ENCODE results near the gene KRT80. TPM values are rescaled to one million over a fixed set of nuclear protein-coding genes. Genes with fewer than 3 reads are reported as not detected.

KRT80 gene
- total and polyA plus RNA-seq, 2 of the 13 experiments (the other 11 are each of a cell fraction or from before 2014, with no cell fraction given) = 0.27 to 0.53 TPM

DNA sequence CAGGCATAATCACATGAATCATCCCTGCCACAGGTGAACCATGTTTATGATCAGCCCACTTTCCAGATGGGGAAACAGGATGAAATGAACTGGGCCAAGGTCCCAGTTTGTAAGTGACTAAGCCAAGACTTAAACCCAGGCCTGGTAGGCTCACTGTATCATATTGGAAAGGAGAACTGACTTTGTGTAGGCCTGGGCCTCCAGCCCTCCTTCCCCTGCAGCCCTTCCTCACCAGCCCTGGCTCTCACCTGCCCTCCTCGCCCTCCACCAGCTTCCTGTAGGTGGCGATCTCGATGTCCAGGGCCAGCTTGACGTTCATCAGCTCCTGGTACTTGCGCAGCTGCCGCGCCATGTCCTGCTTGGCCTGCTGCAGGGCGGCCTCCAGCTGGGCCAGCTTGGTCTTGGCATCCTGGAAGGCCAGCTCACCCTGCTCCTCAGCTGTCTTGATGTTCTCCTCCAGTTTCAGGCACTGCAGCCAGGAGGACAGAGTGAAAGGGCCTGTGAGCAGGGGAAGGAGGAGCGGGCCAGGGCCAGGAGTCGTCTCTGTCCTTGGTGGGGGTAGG lies 19.8 kb downstream of the KRT80 start (continued):
- TF ChIP-seq POLR2AphosphoS2 (IDR thresholded peaks at IDR 0.05; ENCODE audit: low read depth, low read length) = no peak
- no peak for TF ChIP-seq ZNF605 (CRISPR knock-in tag; IDR thresholded peaks at IDR 0.05)
- TF ChIP-seq ZSCAN29 (CRISPR knock-in tag; conservative IDR thresholded peaks at IDR 0.05) = no peak
- no peak for TF ChIP-seq ZNF350 (CRISPR knock-in tag; IDR thresholded peaks at IDR 0.05; ENCODE audit: borderline replicate concordance, low read depth)
- TF ChIP-seq GATAD2A (CRISPR knock-in tag; IDR thresholded peaks at IDR 0.05) = no peak
- no peak for TF ChIP-seq HNRNPK (IDR thresholded peaks at IDR 0.05; ENCODE audit: low read depth, low read length, poor library complexity, severe bottlenecking)
- peak; percentile 56 for TF ChIP-seq XRCC5 (optimal IDR thresholded peaks at IDR 0.05; ENCODE audit: low read length)
- no peak for TF ChIP-seq MED1 (CRISPR knock-in tag; IDR thresholded peaks at IDR 0.05)
- TF ChIP-seq, protein P1, sequence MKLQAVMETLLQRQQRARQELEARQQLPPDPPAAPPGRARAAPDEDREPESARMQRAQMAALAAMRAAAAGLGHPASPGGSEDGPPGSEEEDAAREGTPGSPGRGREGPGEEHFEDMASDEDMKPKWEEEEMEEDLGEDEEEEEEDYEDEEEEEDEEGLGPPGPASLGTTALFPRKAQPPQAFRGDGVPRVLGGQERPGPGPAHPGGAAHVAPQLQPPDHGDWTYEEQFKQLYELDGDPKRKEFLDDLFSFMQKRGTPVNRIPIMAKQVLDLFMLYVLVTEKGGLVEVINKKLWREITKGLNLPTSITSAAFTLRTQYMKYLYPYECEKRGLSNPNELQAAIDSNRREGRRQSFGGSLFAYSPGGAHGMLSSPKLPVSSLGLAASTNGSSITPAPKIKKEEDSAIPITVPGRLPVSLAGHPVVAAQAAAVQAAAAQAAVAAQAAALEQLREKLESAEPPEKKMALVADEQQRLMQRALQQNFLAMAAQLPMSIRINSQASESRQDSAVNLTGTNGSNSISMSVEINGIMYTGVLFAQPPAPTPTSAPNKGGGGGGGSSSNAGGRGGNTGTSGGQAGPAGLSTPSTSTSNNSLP (IDR thresholded peaks at IDR 0.05; ENCODE audit: low read depth, low read length) = no peak
- no peak for TF ChIP-seq CHD4 (IDR thresholded peaks at IDR 0.05; ENCODE audit: borderline replicate concordance, low read length)

DNA sequence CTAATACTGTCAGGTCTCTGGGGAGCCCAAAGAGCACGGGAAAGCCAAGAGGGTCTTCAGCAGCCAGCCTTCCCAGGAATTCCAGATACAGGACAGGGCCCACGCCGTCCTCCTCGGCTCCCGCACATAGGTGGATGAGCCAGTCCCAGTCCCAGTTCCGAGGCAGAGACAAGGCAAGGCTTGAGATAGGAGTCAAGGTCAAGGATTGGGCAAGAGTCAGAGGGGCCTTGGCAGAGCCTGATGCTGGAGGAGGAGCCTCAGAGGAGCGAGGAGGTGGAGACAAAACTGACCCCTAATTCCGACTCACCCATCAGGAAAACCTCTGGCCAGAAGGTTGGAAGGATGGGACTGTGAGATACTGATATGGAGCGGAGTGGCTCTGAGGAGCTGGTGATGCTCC lies 21.0 kb downstream of the KRT80 start:
- intact Hi-C loops (cut with micrococcal nuclease; ENCODE audit: unreplicated experiment) = no loop called here
- no peaks in the 10 kb centered on the region for H3K36me3 ChIP-seq (replicated peaks in 1 of 2; ENCODE audit: control insufficient read depth in 1 of 2, insufficient read depth in 2 of 2, low read length in 2 of 2)
- CTCF ChIA-PET (ENCODE audit: low intra/inter-chr PET ratio, low total read pairs) = no interaction called here
- TF ChIP-seq PHF21A (CRISPR knock-in tag; IDR thresholded peaks at IDR 0.05) (no peak), ZNF10 (CRISPR knock-in tag; IDR thresholded peaks at IDR 0.05; ENCODE audit: borderline replicate concordance, low read depth) (no peak), PRDM4 (CRISPR knock-in tag; IDR thresholded peaks at IDR 0.05; ENCODE audit: borderline replicate concordance) (no peak), MIXL1 (CRISPR knock-in tag; IDR thresholded peaks at IDR 0.05) (no peak), ZNF530 (CRISPR knock-in tag; IDR thresholded peaks at IDR 0.05; ENCODE audit: low read depth) (no peak), PLRG1 (conservative IDR thresholded peaks at IDR 0.05) (no peak)
- TF ChIP-seq, protein P2, sequence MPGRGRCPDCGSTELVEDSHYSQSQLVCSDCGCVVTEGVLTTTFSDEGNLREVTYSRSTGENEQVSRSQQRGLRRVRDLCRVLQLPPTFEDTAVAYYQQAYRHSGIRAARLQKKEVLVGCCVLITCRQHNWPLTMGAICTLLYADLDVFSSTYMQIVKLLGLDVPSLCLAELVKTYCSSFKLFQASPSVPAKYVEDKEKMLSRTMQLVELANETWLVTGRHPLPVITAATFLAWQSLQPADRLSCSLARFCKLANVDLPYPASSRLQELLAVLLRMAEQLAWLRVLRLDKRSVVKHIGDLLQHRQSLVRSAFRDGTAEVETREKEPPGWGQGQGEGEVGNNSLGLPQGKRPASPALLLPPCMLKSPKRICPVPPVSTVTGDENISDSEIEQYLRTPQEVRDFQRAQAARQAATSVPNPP (CRISPR knock-in tag; IDR thresholded peaks at IDR 0.05) = no peak
- TF ChIP-seq, protein P1 (IDR thresholded peaks at IDR 0.05; ENCODE audit: low read depth, low read length) = no peak

More for the DNA sequence above, 21.0 kb downstream of the KRT80 start:
- H3K9ac ChIP-seq (ENCODE audit: insufficient read depth, low read depth, low read length) = no peak overlapping the region
- POLR2A ChIA-PET = no interaction called here
- no peak for ATAC-seq
- no peak overlapping the region for H3K27ac ChIP-seq (ENCODE audit: extremely low read length, insufficient read depth, low read length)
- DNase-seq (ENCODE audit: low spot score) = no peak
- 26% methylated on average over 3 of the region's 9 CpGs for WGBS (ENCODE audit: low lambda C conversion rate)
- H3K4me2 ChIP-seq (ENCODE audit: low read depth, low read length) = no peak overlapping the region
- peaks cover 0 to 2% of the 10 kb centered on the region in 2 experiments; a peak in 2 of 5 replicates for H3K27me3 ChIP-seq (ENCODE audit: control insufficient read depth in 1 of 2, insufficient read depth in 2 of 2, low read length in 2 of 2)
- no peak overlapping the region for H2AFZ ChIP-seq (ENCODE audit: low read length)
- BruUV-seq (replicated peaks) = no TSS peak
- no peaks in the 10 kb centered on the region for H4K20me1 ChIP-seq (ENCODE audit: insufficient read depth, low read length)
- no peaks in the 10 kb centered on the region for H3K9me3 ChIP-seq (ENCODE audit: low read length)
- H3K4me3 ChIP-seq (replicated peaks in 1 of 3; ENCODE audit: insufficient read depth in 1 of 3, low read depth in 2 of 3, low read length in 3 of 3) = no peak overlapping the region
- FAIRE-seq = no peak
- peaks cover 10% of the 10 kb centered on the region for H3K4me1 ChIP-seq (ENCODE audit: insufficient read depth, low read length)
- in situ Hi-C loops (cut with HindIII; ENCODE audit: extremely low pct_ligation_motif_present, low pct_unique_long_range_greater_than_20kb) = no loop called here
- no peaks in the 10 kb centered on the region for H3K79me2 ChIP-seq (ENCODE audit: insufficient read depth, low read length)
